ENCODE measurements around the gene CFAP77. TPM values are rescaled to one million over a fixed set of nuclear protein-coding genes. Genes with fewer than 3 reads are reported as not detected.
"Not testable (repeated sequence)": the region's sequence is repeated elsewhere in the genome, so short reads cannot be mapped to it uniquely, and the experiment has no call there.

CFAP77 gene
- total RNA-seq, 4 donors from 2014 or later = 0.66 TPM; not detected in 3

DNA sequence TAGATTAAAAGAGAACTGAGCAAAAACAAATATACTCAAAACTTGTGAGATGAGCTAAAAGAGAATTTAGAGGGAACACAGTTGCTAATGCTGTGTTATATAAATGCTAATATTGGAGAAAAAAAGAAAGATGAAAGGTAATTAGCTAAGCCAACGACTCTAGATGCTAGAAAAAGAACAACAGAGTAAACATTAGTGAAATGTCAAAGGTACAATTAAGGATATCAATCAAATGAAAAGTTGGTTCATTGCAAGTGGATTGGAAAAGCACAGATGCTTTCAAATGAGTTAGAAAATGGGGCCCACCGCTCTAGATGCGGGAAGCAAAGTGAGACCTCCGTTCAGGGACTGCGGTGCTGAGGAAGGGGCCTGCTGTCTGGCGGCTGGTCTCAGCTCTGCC, 154.5 kb downstream of the CFAP77 start:
- no peak overlapping the region for H3K4me3 ChIP-seq
- H3K4me1 ChIP-seq = no peaks in the 10 kb centered on the region
- no peaks in the 10 kb centered on the region for H3K9me3 ChIP-seq
- H3K27ac ChIP-seq = no peak overlapping the region
- WGBS, 2 donors = 73 to 75% methylated on average over 6 of the region's 6 CpGs
- peaks cover 0 to 27% of the 10 kb centered on the region in 2 donors for H3K27me3 ChIP-seq
- H3K36me3 ChIP-seq = peaks cover 0 to 15% (median 0%) of the 10 kb centered on the region in 3 donors
- no peak for TF ChIP-seq POLR2A (IDR thresholded peaks at IDR 0.05)
- TF ChIP-seq EP300 (IDR thresholded peaks at IDR 0.05) = no peak
- TF ChIP-seq, protein P1, sequence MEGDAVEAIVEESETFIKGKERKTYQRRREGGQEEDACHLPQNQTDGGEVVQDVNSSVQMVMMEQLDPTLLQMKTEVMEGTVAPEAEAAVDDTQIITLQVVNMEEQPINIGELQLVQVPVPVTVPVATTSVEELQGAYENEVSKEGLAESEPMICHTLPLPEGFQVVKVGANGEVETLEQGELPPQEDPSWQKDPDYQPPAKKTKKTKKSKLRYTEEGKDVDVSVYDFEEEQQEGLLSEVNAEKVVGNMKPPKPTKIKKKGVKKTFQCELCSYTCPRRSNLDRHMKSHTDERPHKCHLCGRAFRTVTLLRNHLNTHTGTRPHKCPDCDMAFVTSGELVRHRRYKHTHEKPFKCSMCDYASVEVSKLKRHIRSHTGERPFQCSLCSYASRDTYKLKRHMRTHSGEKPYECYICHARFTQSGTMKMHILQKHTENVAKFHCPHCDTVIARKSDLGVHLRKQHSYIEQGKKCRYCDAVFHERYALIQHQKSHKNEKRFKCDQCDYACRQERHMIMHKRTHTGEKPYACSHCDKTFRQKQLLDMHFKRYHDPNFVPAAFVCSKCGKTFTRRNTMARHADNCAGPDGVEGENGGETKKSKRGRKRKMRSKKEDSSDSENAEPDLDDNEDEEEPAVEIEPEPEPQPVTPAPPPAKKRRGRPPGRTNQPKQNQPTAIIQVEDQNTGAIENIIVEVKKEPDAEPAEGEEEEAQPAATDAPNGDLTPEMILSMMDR (IDR thresholded peaks at IDR 0.05) = no peak
- DNase-seq (ENCODE audit: low spot score in 2 of 2) = no peak

DNA sequence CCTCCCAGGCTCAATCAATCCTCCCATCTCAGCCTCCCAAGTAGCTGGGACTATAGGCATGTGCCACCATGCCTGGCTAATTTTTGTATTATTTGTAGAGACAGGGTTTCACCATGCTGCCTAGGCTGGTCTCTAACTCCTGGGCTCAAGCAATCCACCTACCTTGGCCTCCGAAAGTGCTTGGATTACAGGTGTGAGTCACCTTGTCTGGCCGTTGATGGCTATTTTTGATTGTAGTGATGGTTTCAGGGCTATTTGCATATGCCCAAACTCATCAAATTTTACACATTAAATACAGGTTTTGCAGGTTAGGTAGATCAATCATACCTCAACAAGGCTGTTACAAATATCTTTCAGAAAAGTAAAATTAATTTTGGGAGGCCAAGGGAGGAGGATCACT, 158.8 kb downstream of the CFAP77 start:
- WGBS, 2 donors = 73 to 87% methylated on average over 2 of the region's 2 CpGs
- H3K4me3 ChIP-seq; H3K27ac ChIP-seq; H3K9me3 ChIP-seq; DNase-seq (ENCODE audit: low spot score in 2 of 2); H3K4me1 ChIP-seq; H3K27me3 ChIP-seq: not testable (repeated sequence)
- peaks cover 0 to 15% (median 0%) of the 10 kb centered on the region in 3 donors for H3K36me3 ChIP-seq

DNA sequence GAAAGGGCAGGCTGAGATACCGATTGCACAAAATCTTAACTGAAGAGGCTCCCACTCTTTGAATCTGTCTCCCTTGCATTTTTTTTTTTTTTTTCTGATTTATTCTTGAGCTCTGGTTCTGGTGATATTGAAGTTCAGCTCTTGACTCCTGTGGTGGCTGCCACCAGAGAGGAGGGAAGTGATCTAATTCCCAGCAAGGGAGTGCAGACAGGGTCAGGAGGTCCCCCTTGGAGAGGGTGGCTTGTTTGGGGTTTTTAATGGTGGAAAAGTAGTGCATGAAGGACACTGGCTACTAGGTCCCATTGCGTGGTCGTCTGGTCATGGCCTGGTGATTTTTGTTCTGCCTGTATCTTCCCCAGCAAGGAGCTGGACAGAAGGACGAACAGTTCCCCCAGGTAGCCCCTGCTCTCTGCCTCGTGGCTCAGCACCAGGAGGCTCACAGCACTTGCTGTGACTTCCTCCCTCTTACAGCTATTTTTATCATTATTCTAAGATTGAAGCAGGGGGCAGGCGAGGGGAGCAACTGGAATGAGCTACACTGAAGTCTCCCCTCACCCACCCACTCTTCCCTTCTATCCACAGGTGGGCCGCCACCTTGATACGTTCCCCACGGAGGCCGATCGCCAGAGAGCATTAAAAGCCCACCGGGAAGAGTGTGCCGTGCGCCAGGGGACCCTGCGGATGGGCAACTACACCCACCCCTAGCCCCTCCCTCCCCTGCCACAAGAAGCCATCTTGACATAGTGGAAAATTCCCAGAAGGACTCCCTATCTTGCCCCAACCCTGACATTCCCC, 162.0 kb downstream of the CFAP77 start:
- no peak overlapping the region for H3K4me3 ChIP-seq
- no peak overlapping the region for H3K27ac ChIP-seq
- no peaks in the 10 kb centered on the region for H3K9me3 ChIP-seq
- no peaks in the 10 kb centered on the region for H3K4me1 ChIP-seq
- H3K27me3 ChIP-seq = peaks cover 0 to 31% of the 10 kb centered on the region in 2 donors
- 74 to 84% methylated on average over 15 of the region's 15 CpGs for WGBS, 2 donors
- H3K36me3 ChIP-seq = peaks cover 0 to 7% (median 0%) of the 10 kb centered on the region in 3 donors
- no peak for DNase-seq (ENCODE audit: low spot score in 2 of 2)
- TF ChIP-seq POLR2A (IDR thresholded peaks at IDR 0.05) (no peak), EP300 (IDR thresholded peaks at IDR 0.05) (no peak)
- TF ChIP-seq, protein P1 (IDR thresholded peaks at IDR 0.05) = no peak

DNA sequence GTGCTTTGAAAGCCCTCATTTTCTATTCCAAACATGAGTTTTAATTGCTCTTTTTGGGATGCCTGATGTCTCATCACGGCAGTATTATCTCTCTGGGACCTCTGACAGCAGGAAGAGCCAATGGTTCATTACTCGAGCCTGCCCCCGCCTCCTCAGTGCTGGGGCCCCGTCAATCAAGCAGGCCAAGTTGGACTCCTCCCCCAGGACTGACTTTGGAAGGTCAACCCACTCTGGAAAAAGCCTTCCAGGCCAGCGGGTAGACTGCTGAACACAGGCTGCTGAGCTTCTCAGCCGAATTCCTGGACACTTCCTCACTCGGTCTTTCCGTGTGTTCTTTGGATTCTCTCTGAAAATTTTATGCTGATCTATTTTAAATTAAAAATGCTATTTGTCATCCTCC, 162.9 kb downstream of the CFAP77 start:
- 26 to 32% methylated on average over 8 of the region's 8 CpGs for WGBS, 2 donors
- Histone ChIP-seq H3K9me3 (no peaks in the 10 kb centered on the region), H3K36me3 (no peaks in the 10 kb centered on the region), H3K4me1 (no peaks in the 10 kb centered on the region), H3K27ac (no peak overlapping the region), H3K27me3 (peaks cover 0 to 39% of the 10 kb centered on the region in 2 donors), H3K4me3 (no peak overlapping the region)
- TF ChIP-seq, protein P1 (IDR thresholded peaks at IDR 0.05) = no peak
- TF ChIP-seq EP300 (IDR thresholded peaks at IDR 0.05) (no peak), POLR2A (IDR thresholded peaks at IDR 0.05) (no peak)
- no peak for DNase-seq (ENCODE audit: low spot score in 2 of 2)

DNA sequence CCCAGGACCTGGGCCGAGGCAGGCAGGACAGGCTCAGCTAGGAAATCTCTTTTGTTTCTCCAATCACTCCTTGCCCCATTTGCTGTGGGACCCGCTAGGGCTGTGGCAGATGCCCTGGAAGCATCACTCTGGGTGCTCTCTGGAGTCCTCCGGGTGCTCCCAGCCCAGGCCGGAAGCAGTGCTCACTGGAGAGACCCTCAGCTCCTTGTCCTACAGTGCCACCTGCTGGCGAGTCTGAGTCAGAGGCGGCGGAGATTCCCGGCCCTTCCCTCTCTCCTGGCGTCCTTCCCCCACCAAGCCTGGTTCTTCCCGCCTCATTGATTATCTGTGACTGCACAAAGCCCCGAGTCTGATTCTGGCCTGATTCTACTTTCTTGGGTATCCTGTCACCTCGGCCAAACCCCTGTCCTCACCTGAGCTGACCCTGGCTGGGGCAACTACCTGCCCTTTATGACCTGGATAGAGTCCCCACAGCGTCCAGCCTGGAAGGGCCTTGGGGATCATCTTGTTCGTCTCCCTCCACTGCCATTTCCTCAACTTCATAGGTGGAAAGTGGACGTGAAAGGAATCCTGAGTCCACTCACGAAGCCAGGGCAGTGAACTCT, 165.1 kb downstream of the CFAP77 start:
- H3K36me3 ChIP-seq = no peaks in the 10 kb centered on the region
- TF ChIP-seq, protein P1 (IDR thresholded peaks at IDR 0.05) = peak in 4 of 5 experiments; percentile 40 to 59 (median 50)
- TF ChIP-seq EP300 (IDR thresholded peaks at IDR 0.05) (no peak), POLR2A (IDR thresholded peaks at IDR 0.05) (no peak)
- H3K9me3 ChIP-seq = no peaks in the 10 kb centered on the region
- no peak overlapping the region for H3K4me3 ChIP-seq
- H3K27ac ChIP-seq = no peak overlapping the region
- peaks cover 0 to 5% (median 0%) of the 10 kb centered on the region in 4 donors for H3K4me1 ChIP-seq
- peak in 1 of 2 donors; percentile 28 for DNase-seq (ENCODE audit: low spot score in 2 of 2)
- H3K27me3 ChIP-seq = peaks cover 6 to 61% of the 10 kb centered on the region in 2 donors
- 9% methylated on average over 15 to 16 of the region's 16 CpGs for WGBS, 2 donors
